GM18861 (cell line): ENCODE data around the gene RPS6KA1.
"Not testable (repeated sequence)": the region's sequence is repeated elsewhere in the genome, so short reads cannot be mapped to it uniquely, and the experiment has no call there.

Source experiments
- ATAC-seq: cut with Tn5 transposase; IDR thresholded peaks from one replicate; pipeline ENCODE4 v1.9.1; 2021; ENCODE audit not compliant: unreplicated experiment

RPS6KA1 gene

GRCh38 chr1:26529655-26530409, at the start of gene RPS6KA1:
Gene RPS6KA1, plus strand, starts transcription at chr1:26529761. Its CDS starts 160 bp downstream, at chr1:26529921.
- peak; percentile 66 for ATAC-seq

GRCh38 chr1:26482921-26483320, 46.6 kb upstream of the RPS6KA1 start:
- no peak for ATAC-seq

GRCh38 chr1:26483980-26484379, 45.6 kb upstream of the RPS6KA1 start:
- no peak for ATAC-seq

GRCh38 chr1:26490155-26490554, 39.4 kb upstream of the RPS6KA1 start:
- no peak for ATAC-seq

GRCh38 chr1:26493267-26493666, 36.3 kb upstream of the RPS6KA1 start:
- ATAC-seq, result no peak

- ATAC-seq, result no peak
Measured at GRCh38 chr1:26493938-26494337, 35.6 kb upstream of the RPS6KA1 start.

GRCh38 chr1:26496861-26497260, 32.7 kb upstream of the RPS6KA1 start:
- no peak for ATAC-seq

- ATAC-seq, result no peak
Measured at GRCh38 chr1:26498894-26499293, 30.7 kb upstream of the RPS6KA1 start.

- peak; percentile 35 for ATAC-seq
Measured at GRCh38 chr1:26500488-26501175, 28.9 kb upstream of the RPS6KA1 start.

- ATAC-seq, result not testable (repeated sequence)
Measured at GRCh38 chr1:26510711-26511110, 18.9 kb upstream of the RPS6KA1 start.

GRCh38 chr1:26515836-26516235, 13.7 kb upstream of the RPS6KA1 start:
- ATAC-seq, result not testable (repeated sequence)

- no peak for ATAC-seq
Measured at GRCh38 chr1:26516987-26517765, 12.4 kb upstream of the RPS6KA1 start.

GRCh38 chr1:26517766-26518049, 11.9 kb upstream of the RPS6KA1 start:
- no peak for ATAC-seq

GRCh38 chr1:26518355-26518754, 11.2 kb upstream of the RPS6KA1 start:
- ATAC-seq, result no peak

GRCh38 chr1:26520339-26520738, 9.2 kb upstream of the RPS6KA1 start:
- ATAC-seq, result no peak

- ATAC-seq, result no peak
Measured at GRCh38 chr1:26521669-26522030, 7.9 kb upstream of the RPS6KA1 start.

- ATAC-seq, result no peak
Measured at GRCh38 chr1:26522073-26522472, 7.5 kb upstream of the RPS6KA1 start.

GRCh38 chr1:26524181-26524580, 5.4 kb upstream of the RPS6KA1 start:
- ATAC-seq, result no peak

GRCh38 chr1:26526287-26526686, 3.3 kb upstream of the RPS6KA1 start:
- ATAC-seq, result no peak

GRCh38 chr1:26529405-26529654, 231 bp upstream of the RPS6KA1 start:
- ATAC-seq, result no peak

GRCh38 chr1:26530410-26530894, 891 bp downstream of the RPS6KA1 start:
- ATAC-seq, result no peak
